ENCODE data around the gene RELL2.

Gene RELL2

DNA sequence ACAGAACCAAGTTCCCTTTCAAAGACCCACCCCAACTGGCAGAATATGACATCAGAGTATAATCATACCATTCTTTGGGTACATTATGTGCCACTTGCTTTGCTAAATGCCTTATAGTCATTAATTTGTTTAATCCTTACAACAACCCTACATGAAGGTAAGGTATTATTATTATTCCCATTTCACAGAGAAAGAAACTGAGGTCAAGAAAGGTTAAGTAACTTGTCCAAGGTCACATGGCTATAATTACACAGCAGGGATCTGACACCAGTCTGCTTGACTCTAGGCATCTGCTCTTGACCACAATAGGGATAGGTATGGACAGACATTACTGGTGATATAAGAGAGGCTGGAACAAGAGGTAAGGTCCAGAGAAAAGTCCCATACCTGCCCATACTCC lies 13.2 kb downstream of the RELL2 start:
- TF ChIP-seq, protein P1, sequence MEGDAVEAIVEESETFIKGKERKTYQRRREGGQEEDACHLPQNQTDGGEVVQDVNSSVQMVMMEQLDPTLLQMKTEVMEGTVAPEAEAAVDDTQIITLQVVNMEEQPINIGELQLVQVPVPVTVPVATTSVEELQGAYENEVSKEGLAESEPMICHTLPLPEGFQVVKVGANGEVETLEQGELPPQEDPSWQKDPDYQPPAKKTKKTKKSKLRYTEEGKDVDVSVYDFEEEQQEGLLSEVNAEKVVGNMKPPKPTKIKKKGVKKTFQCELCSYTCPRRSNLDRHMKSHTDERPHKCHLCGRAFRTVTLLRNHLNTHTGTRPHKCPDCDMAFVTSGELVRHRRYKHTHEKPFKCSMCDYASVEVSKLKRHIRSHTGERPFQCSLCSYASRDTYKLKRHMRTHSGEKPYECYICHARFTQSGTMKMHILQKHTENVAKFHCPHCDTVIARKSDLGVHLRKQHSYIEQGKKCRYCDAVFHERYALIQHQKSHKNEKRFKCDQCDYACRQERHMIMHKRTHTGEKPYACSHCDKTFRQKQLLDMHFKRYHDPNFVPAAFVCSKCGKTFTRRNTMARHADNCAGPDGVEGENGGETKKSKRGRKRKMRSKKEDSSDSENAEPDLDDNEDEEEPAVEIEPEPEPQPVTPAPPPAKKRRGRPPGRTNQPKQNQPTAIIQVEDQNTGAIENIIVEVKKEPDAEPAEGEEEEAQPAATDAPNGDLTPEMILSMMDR (IDR thresholded peaks at IDR 0.05) = no peak
- no peak for TF ChIP-seq ZFX (IDR thresholded peaks at IDR 0.05; ENCODE audit: borderline replicate concordance)
- no peak overlapping the region for H3K27ac ChIP-seq

DNA sequence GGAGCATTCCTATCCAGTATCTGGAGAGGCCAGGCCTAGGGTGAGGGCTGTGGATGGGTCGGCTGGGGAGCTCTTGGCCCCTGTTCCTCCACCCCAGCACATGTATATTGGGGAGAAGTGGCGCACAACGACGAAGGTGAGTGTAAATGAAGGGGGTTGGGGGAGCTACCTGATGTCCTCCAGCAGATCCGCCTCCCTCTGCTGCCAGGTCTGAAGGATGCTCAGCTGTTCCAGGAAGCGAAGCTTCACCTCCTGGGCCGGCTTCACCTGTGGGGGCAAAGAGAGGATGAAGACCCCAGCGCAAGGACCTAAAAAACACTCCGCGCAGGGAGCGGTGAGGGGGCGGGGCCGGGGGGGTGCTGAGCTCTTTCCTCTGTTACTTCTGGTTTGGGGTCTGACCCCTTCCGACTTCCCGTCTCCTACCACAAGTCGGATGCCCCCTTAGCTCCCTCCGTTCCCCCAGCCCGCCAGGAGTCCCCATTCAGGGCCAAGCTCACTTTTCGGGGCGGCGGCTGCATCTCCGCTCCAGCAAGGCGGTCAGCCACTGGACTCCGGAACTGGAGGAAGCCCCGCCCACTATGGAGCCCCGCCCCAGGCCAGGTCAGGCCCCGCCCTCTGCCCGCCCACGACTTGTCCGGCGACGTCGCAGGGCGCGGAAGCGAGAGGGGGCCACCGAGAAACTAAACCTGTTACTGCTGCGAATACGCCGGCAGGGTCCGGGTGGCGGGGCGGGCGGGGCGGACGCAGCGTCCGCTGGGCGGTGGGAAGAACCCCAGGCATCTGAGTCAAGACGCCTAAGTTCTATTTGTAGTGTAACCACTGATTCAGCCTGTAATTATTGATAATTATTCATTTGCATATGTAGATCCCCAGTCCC lies 14.3 kb downstream of the RELL2 start, which contains the start of gene FCHSD1:
TSS of gene FCHSD1 (minus strand) at position 568 of the 877 bp plus-strand sequence. CDS start at position 518, 50 bp downstream.
- TF ChIP-seq, protein P1 (IDR thresholded peaks at IDR 0.05) = no peak
- TF ChIP-seq ZFX (IDR thresholded peaks at IDR 0.05; ENCODE audit: borderline replicate concordance) = no peak
- no peak within 1 kb of the TSS for H3K27ac ChIP-seq

DNA sequence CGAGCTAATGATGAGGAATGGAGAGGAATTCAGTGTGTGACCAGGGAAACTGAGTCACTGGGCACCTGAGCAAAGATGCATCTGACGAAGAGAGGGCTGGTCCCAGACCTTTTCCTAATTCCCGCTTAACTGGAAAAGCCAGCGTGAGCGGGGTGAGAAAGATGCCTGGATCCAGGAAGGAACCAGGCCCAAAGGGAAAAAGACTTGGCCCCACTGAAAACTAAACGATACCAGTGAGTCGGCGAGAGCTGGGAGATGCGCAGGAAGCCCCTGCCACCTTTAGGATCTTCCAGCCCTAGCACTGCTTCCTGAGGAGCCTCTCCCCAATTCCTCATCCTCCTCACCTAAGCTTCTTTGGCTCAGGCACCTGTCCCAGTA lies 14.9 kb downstream of the RELL2 start:
- H3K27ac ChIP-seq = no peak overlapping the region

DNA sequence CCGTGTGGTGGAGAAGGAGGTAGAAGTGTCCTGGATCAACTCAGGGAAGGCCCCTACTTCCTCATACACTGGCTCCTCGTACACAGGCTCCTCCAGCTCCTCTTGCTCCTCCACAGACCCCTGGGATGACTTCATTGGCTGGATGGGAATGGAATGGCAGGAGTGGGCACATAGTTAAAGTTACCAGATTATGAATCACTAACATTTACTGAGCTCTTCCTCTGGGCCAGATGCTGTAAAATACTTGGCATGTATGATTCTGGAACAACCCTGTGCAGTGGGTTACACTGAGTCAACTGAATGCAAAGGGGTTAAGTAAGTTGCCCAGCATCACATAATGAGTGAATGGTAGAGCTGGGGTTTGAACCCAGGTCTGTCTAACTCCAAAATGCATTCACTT lies 17.5 kb downstream of the RELL2 start:
- H3K27ac ChIP-seq = no peak overlapping the region
- no peak for TF ChIP-seq ZFX (IDR thresholded peaks at IDR 0.05; ENCODE audit: borderline replicate concordance)

More for the DNA sequence above, 14.9 kb downstream of the RELL2 start:
- no peak for TF ChIP-seq ZFX (IDR thresholded peaks at IDR 0.05; ENCODE audit: borderline replicate concordance)
- TF ChIP-seq, protein P1 (IDR thresholded peaks at IDR 0.05) = no peak

DNA sequence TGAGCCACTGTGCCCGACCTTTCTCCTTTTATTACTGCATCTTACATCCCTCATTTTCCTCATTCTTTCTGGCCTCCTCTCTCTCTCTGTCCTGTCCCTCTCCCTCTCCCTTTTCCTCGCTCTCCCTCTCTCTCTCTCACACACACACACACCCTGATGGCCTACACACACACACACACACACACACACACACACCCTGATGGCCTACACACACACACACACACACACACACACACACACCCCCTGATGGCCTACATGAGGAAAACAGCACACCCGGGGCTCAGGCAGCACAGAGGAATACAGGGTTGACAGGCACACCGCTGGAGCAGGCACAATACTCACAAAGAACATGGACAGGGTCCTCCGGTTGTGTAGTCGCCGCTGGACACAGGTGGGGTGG lies 18.2 kb downstream of the RELL2 start:
- no peak overlapping the region for H3K27ac ChIP-seq
- TF ChIP-seq, protein P1 (IDR thresholded peaks at IDR 0.05) = no peak
- TF ChIP-seq ZFX (IDR thresholded peaks at IDR 0.05; ENCODE audit: borderline replicate concordance) = no peak

DNA sequence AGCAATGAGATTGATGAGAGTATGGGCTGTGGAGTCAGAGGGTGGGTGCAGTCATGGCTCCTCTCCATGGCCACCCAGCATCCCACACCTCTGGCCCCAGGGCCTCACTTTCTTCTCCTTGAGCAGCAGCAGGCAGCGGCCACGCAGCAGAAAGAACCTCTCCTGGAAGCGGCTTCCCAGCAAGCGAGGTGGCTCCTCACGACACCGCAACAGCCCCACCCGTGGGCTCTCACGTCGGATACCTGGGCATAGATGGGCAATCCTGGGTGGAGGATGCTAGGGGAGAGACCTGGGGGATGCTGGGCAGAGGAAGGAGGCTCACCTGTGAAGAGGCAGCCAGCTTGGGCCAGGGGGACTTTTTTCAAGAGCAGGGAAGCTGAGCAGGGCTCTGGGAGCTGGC lies 19.6 kb downstream of the RELL2 start:
- TF ChIP-seq, protein P1 (IDR thresholded peaks at IDR 0.05) = no peak
- TF ChIP-seq ZFX (IDR thresholded peaks at IDR 0.05; ENCODE audit: borderline replicate concordance) = no peak
- no peak overlapping the region for H3K27ac ChIP-seq

DNA sequence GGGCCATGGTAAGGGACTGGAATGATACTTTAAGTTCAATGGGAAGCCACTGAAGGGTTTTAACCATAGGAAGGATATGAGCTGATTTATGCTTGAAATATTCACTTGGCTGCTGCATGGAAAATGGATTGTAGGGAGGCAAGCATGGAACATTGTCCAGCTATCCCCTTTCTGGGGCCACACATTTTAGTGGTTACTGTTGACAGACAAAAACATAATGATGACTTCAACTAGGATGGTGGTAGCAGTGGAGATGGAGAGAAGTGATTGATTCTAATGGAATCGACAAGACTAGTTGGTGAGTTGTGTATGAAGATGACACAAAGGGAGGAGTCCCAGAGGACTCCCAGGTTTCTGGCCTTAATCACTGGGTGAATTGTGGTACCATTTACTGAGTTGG lies 20.6 kb downstream of the RELL2 start:
- no peak for TF ChIP-seq ZFX (IDR thresholded peaks at IDR 0.05; ENCODE audit: borderline replicate concordance)
- TF ChIP-seq, protein P1 (IDR thresholded peaks at IDR 0.05) = no peak
- H3K27ac ChIP-seq = no peak overlapping the region

Data from 22Rv1 (cell line).